H1 (cell line): ENCODE measurements around the gene MROH2B. TPM values are rescaled to one million over a fixed set of nuclear protein-coding genes. Genes with fewer than 3 reads are reported as not detected.

Experiments used
- CTCF ChIA-PET: fragments of 300-600 bp; sonication (Branson Sonifier 250); formaldehyde crosslinking; loops from one replicate; lab custom pipeline; 2021; ENCODE audit not compliant: partially characterized antibody; lab: Charles Lee
- POLR2A ChIA-PET: fragments of 300-600 bp; sonication (Branson Sonifier 250); formaldehyde crosslinking; loops from one replicate; lab custom pipeline; 2021; ENCODE audit warnings: inconsistent platforms; ENCODE audit not compliant: partially characterized antibody; lab: Charles Lee
- DNase-seq, 2 experiments: peaks; one replicate each; pipeline versions ENCODE4 v3.0.0 to v3.0.0-alpha.2; 2010 to 2022; ENCODE audit warnings: low spot score in 2 of 2, low read depth in 1 of 2, mixed read lengths in 1 of 2
- FAIRE-seq: peaks from 2 replicates; lab custom pipeline; 2011; peaks lifted over from hg19 to GRCh38; lab: Jason Lieb, UNC
- H2AFZ ChIP-seq: 2 replicates; pipeline ENCODE4 v1.8.1; 2012; ENCODE audit warnings: low read length, inconsistent platforms
- H2AK5ac ChIP-seq: 2 replicates; pipeline ENCODE4 v1.6.1; 2013; ENCODE audit warnings: low read depth, low read length
- H2BK120ac ChIP-seq: replicated peaks from 2 replicates; pipeline ENCODE3; 2013; ENCODE audit warnings: low read depth, low read length, inconsistent platforms
- H2BK12ac ChIP-seq: 2 replicates; pipeline ENCODE4 v1.6.1; 2013; ENCODE audit warnings: low read depth, low read length
- H2BK15ac ChIP-seq: 2 replicates; pipeline ENCODE4 v1.6.1; 2013; ENCODE audit warnings: low read length
- H2BK20ac ChIP-seq: 2 replicates; pipeline ENCODE4 v1.6.1; 2013; ENCODE audit warnings: low read length
- H2BK5ac ChIP-seq: 2 replicates; pipeline ENCODE4 v1.6.1; 2013; ENCODE audit warnings: low read depth, low read length
- H3K14ac ChIP-seq: 2 replicates; pipeline ENCODE4 v1.6.1; 2013; ENCODE audit warnings: inconsistent platforms; ENCODE audit not compliant: insufficient read length
- H3K18ac ChIP-seq: 2 replicates; pipeline ENCODE4 v1.6.1; 2013; ENCODE audit warnings: low read length; ENCODE audit errors: extremely low read depth
- H3K23ac ChIP-seq: 2 replicates; pipeline ENCODE4 v1.6.1; 2013; ENCODE audit warnings: inconsistent platforms; ENCODE audit not compliant: insufficient read length
- H3K23me2 ChIP-seq: 2 replicates; pipeline ENCODE4 v1.6.1; 2013; ENCODE audit warnings: low read depth, low read length
- H3K27ac ChIP-seq: 2 replicates; pipeline ENCODE4 v1.6.1; 2011; ENCODE audit warnings: low read depth, low read length, inconsistent platforms
- H3K27me3 ChIP-seq, 4 experiments: replicated peaks in 1 of 4; 1 replicate in 1 of 4; 2 replicates in 3 of 4; pipeline versions ENCODE4 v1.6.1 to v1.8.1; 2011 to 2013; ENCODE audit warnings: low read length in 3 of 4, mild to moderate bottlenecking in 3 of 4, inconsistent platforms in 2 of 4, mixed read lengths in 2 of 4, moderate library complexity in 1 of 4; ENCODE audit not compliant: control insufficient read depth in 3 of 4, insufficient read depth in 3 of 4; ENCODE audit errors: extremely low read depth in 1 of 4
- H3K36me3 ChIP-seq, 4 experiments: 2 replicates each; pipeline versions ENCODE4 v1.6.1 to v1.8.1; 2011 to 2013; ENCODE audit warnings: mild to moderate bottlenecking in 4 of 4, low read length in 3 of 4, moderate library complexity in 2 of 4, control low read depth in 1 of 4, inconsistent platforms in 1 of 4; ENCODE audit not compliant: insufficient read depth in 4 of 4, control insufficient read depth in 2 of 4
- H3K4ac ChIP-seq: replicated peaks from 2 replicates; pipeline ENCODE3; 2013; ENCODE audit warnings: low read length, low read depth, mixed read lengths, inconsistent platforms; ENCODE audit not compliant: insufficient read length
- H3K4me1 ChIP-seq, 4 experiments: replicated peaks in 1 of 4; 1 replicate in 1 of 4; 2 replicates in 3 of 4; pipeline versions ENCODE4 v1.6.1 to v1.8.1; 2011 to 2013; ENCODE audit warnings: low read length in 3 of 4, inconsistent platforms in 2 of 4, mixed read lengths in 1 of 4; ENCODE audit not compliant: insufficient read depth in 4 of 4, control insufficient read depth in 3 of 4
- H3K4me2 ChIP-seq, 2 experiments: 2 replicates each; pipeline versions ENCODE4 v1.6.1 to v1.8.1; 2011 to 2013; ENCODE audit warnings: low read depth in 2 of 2, low read length in 2 of 2, control low read depth in 1 of 2, inconsistent platforms in 1 of 2, mild to moderate bottlenecking in 1 of 2; ENCODE audit not compliant: insufficient read depth in 1 of 2
- H3K4me3 ChIP-seq, 4 experiments: fragments of 200-600, 300-600 bp in 1 of 4; sonication (generic), shearing (Covaris generic), sonication (Bioruptor Twin) in 1 of 4; 2 replicates each; pipeline versions ENCODE4 v1.5.1 to v1.8.1; 2011 to 2016; ENCODE audit warnings: low read length in 4 of 4, low read depth in 3 of 4, control low read depth in 2 of 4, inconsistent platforms in 2 of 4, mild to moderate bottlenecking in 2 of 4, mixed read lengths in 1 of 4, moderate library complexity in 1 of 4; ENCODE audit not compliant: insufficient read depth in 2 of 4; ENCODE audit errors: extremely low read depth in 1 of 4
- H3K56ac ChIP-seq: replicated peaks from 2 replicates; pipeline ENCODE3; 2013; ENCODE audit warnings: low read depth, mild to moderate bottlenecking, mixed read lengths, low read length, inconsistent platforms; ENCODE audit not compliant: insufficient read length
- H3K79me1 ChIP-seq: 2 replicates; pipeline ENCODE4 v1.6.1; 2013; ENCODE audit warnings: low read depth, low read length, control low read depth
- H3K79me2 ChIP-seq, 2 experiments: 2 replicates each; pipeline versions ENCODE4 v1.6.1 to v1.8.1; 2012 to 2013; ENCODE audit warnings: low read length in 2 of 2, mild to moderate bottlenecking in 2 of 2, inconsistent platforms in 1 of 2; ENCODE audit not compliant: insufficient read depth in 2 of 2, control insufficient read depth in 1 of 2
- H3K9ac ChIP-seq, 4 experiments: replicated peaks in 1 of 4; 1 replicate in 1 of 4; 2 replicates in 3 of 4; pipeline versions ENCODE4 v1.6.1 to v1.8.1; 2011 to 2013; ENCODE audit warnings: low read depth in 3 of 4, low read length in 3 of 4, control low read depth in 2 of 4, mild to moderate bottlenecking in 2 of 4, moderate library complexity in 2 of 4, inconsistent platforms in 1 of 4; ENCODE audit errors: extremely low read depth in 1 of 4
- H3K9me3 ChIP-seq, 2 experiments: 2 replicates each; pipeline versions ENCODE4 v1.6.1 to v1.8.1; 2012 to 2013; ENCODE audit warnings: mild to moderate bottlenecking in 2 of 2, moderate library complexity in 2 of 2, control low read depth in 1 of 2, inconsistent platforms in 1 of 2, low read depth in 1 of 2, low read length in 1 of 2, mixed read lengths in 1 of 2; ENCODE audit not compliant: insufficient read depth in 2 of 2
- H4K20me1 ChIP-seq, 2 experiments: replicated peaks in 1 of 2; 2 replicates each; pipeline versions ENCODE3 to v1.8.1; 2011 to 2013; ENCODE audit warnings: inconsistent platforms in 2 of 2, low read length in 2 of 2, mild to moderate bottlenecking in 1 of 2; ENCODE audit not compliant: insufficient read depth in 2 of 2, control insufficient read depth in 1 of 2
- H4K5ac ChIP-seq: 2 replicates; pipeline ENCODE4 v1.6.1; 2013; ENCODE audit warnings: low read length, low read depth, mixed read lengths, inconsistent platforms; ENCODE audit not compliant: insufficient read length
- H4K8ac ChIP-seq: 2 replicates; pipeline ENCODE4 v1.8.0; 2013; ENCODE audit warnings: mild to moderate bottlenecking, moderate library complexity, low read length, inconsistent platforms; ENCODE audit not compliant: insufficient read depth; ENCODE audit errors: extremely low read depth
- H4K91ac ChIP-seq: replicated peaks from 2 replicates; pipeline ENCODE3; 2013; ENCODE audit warnings: low read length, mixed read lengths, inconsistent platforms; ENCODE audit not compliant: insufficient read length
- CREB1 ChIP-seq: IDR thresholded peaks from 2 replicates; pipeline ENCODE4 v1.6.1; 2012; ENCODE audit warnings: inconsistent platforms
- E2F6 ChIP-seq: IDR thresholded peaks from 2 replicates; pipeline ENCODE4 v1.6.1; 2012; ENCODE audit warnings: inconsistent platforms
- JUN ChIP-seq: IDR thresholded peaks from 2 replicates; pipeline ENCODE4 v1.6.1; 2011; ENCODE audit warnings: low read depth, mild to moderate bottlenecking, improper control_type of control experiment, low read length
- MAFK ChIP-seq: IDR thresholded peaks from 2 replicates; pipeline ENCODE4 v1.6.1; 2012; ENCODE audit warnings: low read depth, mild to moderate bottlenecking, improper control_type of control experiment, low read length
- MAX ChIP-seq: IDR thresholded peaks from 2 replicates; pipeline ENCODE4 v1.6.1; 2012; ENCODE audit warnings: inconsistent platforms
- POLR2A ChIP-seq, 2 experiments: IDR thresholded peaks; 1 replicate in 1 of 2; 2 replicates in 1 of 2; pipeline ENCODE4 v1.6.1; 2011; ENCODE audit warnings: low read depth in 2 of 2, low read length in 2 of 2, mild to moderate bottlenecking in 2 of 2; ENCODE audit errors: control extremely low read depth in 1 of 2
- TAF1 ChIP-seq: IDR thresholded peaks from 2 replicates; pipeline ENCODE4 v1.6.1; 2011; ENCODE audit warnings: mild to moderate bottlenecking, low read depth, low read length
- USF2 ChIP-seq: IDR thresholded peaks from 2 replicates; pipeline ENCODE4 v1.6.1; 2011; ENCODE audit warnings: low read length, improper control_type of control experiment
- YY1 ChIP-seq: IDR thresholded peaks from 2 replicates; pipeline ENCODE4 v1.6.1; 2011; ENCODE audit warnings: low read depth, mild to moderate bottlenecking, low read length
- polyA plus RNA-seq, 7 experiments: library from polyadenylated mRNA; depleted of rRNA in 3 of 7; stranded (reverse) in 5 of 7; unstranded in 2 of 7; fragments of >200 nt in 5 of 7; fragments of 200-250 nt in 2 of 7; gene quantifications; 1 replicate in 5 of 7; 2 replicates in 1 of 7; 4 replicates in 1 of 7; pipeline versions ENCODE4 v1.2.1 to v1.2.3, GENCODE V29; 2011 to 2013; ENCODE audit warnings: missing spikeins in 2 of 7, mixed read lengths in 2 of 7
- total RNA-seq: library from RNA; stranded (reverse); fragmentation: NEBNext Ultra II Directional; extraction: Animal tissue kit (Norgen Biotek cat#: 25700); gene quantifications from 2 replicates; pipeline ENCODE4 v1.2.1, GENCODE V29; 2021

MROH2B gene
- total and polyA plus RNA-seq, 2 of the 8 experiments (the other 6 are each of a cell fraction or from before 2014, with no cell fraction given), result not detected

- H4K8ac ChIP-seq, result no peak overlapping the region
- H2BK20ac ChIP-seq, result no peak overlapping the region
- H3K18ac ChIP-seq, result no peak overlapping the region
- ChIA-PET POLR2A (no interaction called here), CTCF (interaction anchor here (0.9 to 1.1 kb wide), 2 partner anchors 19 to 83 kb away, joined by 3 to 4 read pairs; no protein-coding TSS in a partner anchor)
- no peak overlapping the region for H2AFZ ChIP-seq
- H3K14ac ChIP-seq, result no peak overlapping the region
- TF ChIP-seq JUN (no peak), MAFK (no peak), CREB1 (no peak), E2F6 (no peak), POLR2A (IDR thresholded peaks at IDR 0.05; ENCODE audit: control extremely low read depth in 1 of 2, low read depth in 2 of 2, low read length in 2 of 2) (no peak), MAX (no peak), TAF1 (no peak), YY1 (no peak), USF2 (no peak)
- no peaks in the 10 kb centered on the region for H3K36me3 ChIP-seq
- no peak overlapping the region for H4K91ac ChIP-seq
- H3K23ac ChIP-seq, result no peak overlapping the region
- H2BK5ac ChIP-seq, result no peak overlapping the region
- H3K4ac ChIP-seq, result no peak overlapping the region
- H3K23me2 ChIP-seq, result peaks cover 2% of the 10 kb centered on the region; the same call in 1 of the 2 replicates
- no peak overlapping the region for H2BK120ac ChIP-seq
- no peak overlapping the region for H2BK15ac ChIP-seq
- no peak overlapping the region for H2BK12ac ChIP-seq
- FAIRE-seq (no peak), DNase-seq (no peak)
- H3K27ac ChIP-seq, result no peak overlapping the region
- H3K79me2 ChIP-seq, result no peaks in the 10 kb centered on the region
- peaks cover 0 to 4% of the 10 kb centered on the region in 2 experiments; a peak in 1 of 4 replicates for H3K9me3 ChIP-seq
- no peak overlapping the region for H3K56ac ChIP-seq
- H4K5ac ChIP-seq, result no peak overlapping the region
- H3K9ac ChIP-seq, result no peak overlapping the region
- no peaks in the 10 kb centered on the region for H3K79me1 ChIP-seq
- no peaks in the 10 kb centered on the region for H3K4me1 ChIP-seq
- no peaks in the 10 kb centered on the region for H4K20me1 ChIP-seq
- H3K4me3 ChIP-seq, result no peak overlapping the region
- H3K27me3 ChIP-seq, result no peaks in the 10 kb centered on the region
- no peak overlapping the region for H3K4me2 ChIP-seq
- no peak overlapping the region for H2AK5ac ChIP-seq
These were observed 83.8 kb downstream of the MROH2B start for GRCh38 chr5:40987349-40987748.
